GM12801 (cell line): Measurements from ENCODE around the gene NAA10.

Source experiments
- CTCF ChIP-seq: IDR thresholded peaks from one replicate; pipeline ENCODE4 v1.5.1; 2011; ENCODE audit warnings: control low read depth; ENCODE audit not compliant: insufficient read length; ENCODE audit errors: extremely low read depth

NAA10 gene

GRCh38 chrX:153969125-153969903, 34.5 kb upstream of the NAA10 start:
- no peak for TF ChIP-seq CTCF

- TF ChIP-seq CTCF, result no peak
Observed at GRCh38 chrX:153968754-153969124, 33.9 kb upstream of the NAA10 start.

GRCh38 chrX:153968255-153968654, 33.4 kb upstream of the NAA10 start:
- TF ChIP-seq CTCF, result no peak

GRCh38 chrX:153967536-153968224, 32.8 kb upstream of the NAA10 start:
- no peak for TF ChIP-seq CTCF

- TF ChIP-seq CTCF, result no peak
Observed at GRCh38 chrX:153966841-153967535, 32.2 kb upstream of the NAA10 start.

GRCh38 chrX:153966283-153966688, 31.4 kb upstream of the NAA10 start:
- TF ChIP-seq CTCF, result no peak

- no peak for TF ChIP-seq CTCF
Observed at GRCh38 chrX:153965406-153965805, 30.6 kb upstream of the NAA10 start.
